ENCODE measurements around the gene BZW2.

DNA sequence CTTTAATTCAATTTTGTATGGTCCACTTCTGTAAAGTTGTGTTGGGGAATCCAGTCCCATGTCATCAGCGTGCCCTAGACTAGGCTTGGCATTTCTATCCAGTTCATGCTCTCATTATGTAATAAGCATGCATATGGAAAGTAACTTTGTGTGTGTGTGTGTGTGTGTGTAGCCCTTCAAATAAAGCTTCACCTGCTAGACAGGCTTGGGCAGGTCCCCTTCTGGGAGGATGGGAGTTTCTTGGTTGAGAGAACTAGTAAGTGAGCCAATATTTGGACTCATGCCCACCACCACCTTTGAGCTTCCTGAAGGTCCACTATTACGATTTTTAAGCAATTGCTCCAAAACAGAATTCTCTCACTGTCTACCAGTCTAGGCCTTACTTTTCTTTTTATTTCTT, 6.9 kb downstream of the BZW2 start:
- TF ChIP-seq, protein P1, sequence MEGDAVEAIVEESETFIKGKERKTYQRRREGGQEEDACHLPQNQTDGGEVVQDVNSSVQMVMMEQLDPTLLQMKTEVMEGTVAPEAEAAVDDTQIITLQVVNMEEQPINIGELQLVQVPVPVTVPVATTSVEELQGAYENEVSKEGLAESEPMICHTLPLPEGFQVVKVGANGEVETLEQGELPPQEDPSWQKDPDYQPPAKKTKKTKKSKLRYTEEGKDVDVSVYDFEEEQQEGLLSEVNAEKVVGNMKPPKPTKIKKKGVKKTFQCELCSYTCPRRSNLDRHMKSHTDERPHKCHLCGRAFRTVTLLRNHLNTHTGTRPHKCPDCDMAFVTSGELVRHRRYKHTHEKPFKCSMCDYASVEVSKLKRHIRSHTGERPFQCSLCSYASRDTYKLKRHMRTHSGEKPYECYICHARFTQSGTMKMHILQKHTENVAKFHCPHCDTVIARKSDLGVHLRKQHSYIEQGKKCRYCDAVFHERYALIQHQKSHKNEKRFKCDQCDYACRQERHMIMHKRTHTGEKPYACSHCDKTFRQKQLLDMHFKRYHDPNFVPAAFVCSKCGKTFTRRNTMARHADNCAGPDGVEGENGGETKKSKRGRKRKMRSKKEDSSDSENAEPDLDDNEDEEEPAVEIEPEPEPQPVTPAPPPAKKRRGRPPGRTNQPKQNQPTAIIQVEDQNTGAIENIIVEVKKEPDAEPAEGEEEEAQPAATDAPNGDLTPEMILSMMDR (IDR thresholded peaks at IDR 0.05): no peak
- no peak for TF ChIP-seq POLR2A (IDR thresholded peaks at IDR 0.05)
